Forelimb muscle (tissue), 1 donor: ENCODE measurements around the gene GUCA1A. TPM values are rescaled to one million over a fixed set of nuclear protein-coding genes. Genes with fewer than 3 reads are reported as not detected.

Experiments used
- polyA plus RNA-seq: library from polyadenylated mRNA; unstranded; fragments of 120-200 nt; gene quantifications from one replicate; pipeline ENCODE4 v1.2.1, GENCODE V29; 2013; ENCODE audit not compliant: insufficient read length

The GUCA1A gene
- polyA plus RNA-seq, 1 donor: not detected

Other genes with a start within 250 kb of the GUCA1A start
- gene CCND3, start 231.6 kb upstream of the GUCA1A start, polyA plus RNA-seq: 86.6 TPM
- 14.8 TPM for gene TAF8, start 122.8 kb upstream of the GUCA1A start, polyA plus RNA-seq
- 0.29 TPM for gene C6orf132, start 30.7 kb upstream of the GUCA1A start, polyA plus RNA-seq
- 3.7 TPM for gene GUCA1B, start 21.6 kb downstream of the GUCA1A start, polyA plus RNA-seq
- 37.3 TPM for gene MRPS10, start 44.5 kb downstream of the GUCA1A start, polyA plus RNA-seq